B cell (primary cell): ENCODE data around the gene ZFYVE21. TPM values are rescaled to one million over a fixed set of nuclear protein-coding genes. Genes with fewer than 3 reads are reported as not detected.
A peak's percentile ranks its signal among the peaks of the same experiment; 100 is the strongest.

Source experiments
- ATAC-seq: fragments of 200-7000 bp; cut with Tn5 transposase; one replicate; pipeline ENCODE4 v1.10.0; 2021; ENCODE audit warnings: low read depth, mild to moderate bottlenecking, moderate number of reproducible peaks, moderate library complexity
- CTCF ChIA-PET: fragments of 350-600 bp; sonication (Branson Sonifier 250); formaldehyde crosslinking; loops from one replicate; lab custom pipeline; 2021; ENCODE audit warnings: antibody characterized with exemption, inconsistent platforms; lab: Charles Lee
- POLR2A ChIA-PET: fragments of 350-600 bp; sonication (Branson Sonifier 250); formaldehyde crosslinking; loops from one replicate; lab custom pipeline; 2021; ENCODE audit warnings: antibody characterized with exemption; lab: Charles Lee
- DNase-seq: peaks from one replicate; pipeline ENCODE4 v3.0.0; 2013
- H2AFZ ChIP-seq: 2 replicates; pipeline ENCODE4 v1.6.1; 2012; ENCODE audit warnings: mild to moderate bottlenecking, low read depth, low read length; ENCODE audit not compliant: insufficient read depth, poor library complexity, severe bottlenecking
- H3K27ac ChIP-seq, 2 donors: 1 replicate in 1 of 2; 2 replicates in 1 of 2; pipeline ENCODE4 v1.5.1; 2012 to 2013; ENCODE audit warnings: low read length in 2 of 2, mild to moderate bottlenecking in 2 of 2, moderate library complexity in 1 of 2
- H3K27me3 ChIP-seq, 4 experiments: fragments of 200-600 bp in 1 of 4; sonication (generic) in 1 of 4; replicated peaks in 1 of 4; 1 replicate in 2 of 4; 2 replicates in 2 of 4; pipeline versions ENCODE4 v1.6.1 to v1.7.0; 2013 to 2016; ENCODE audit warnings: low read length in 3 of 4, mild to moderate bottlenecking in 2 of 4, mixed read lengths in 1 of 4, moderate library complexity in 1 of 4; ENCODE audit not compliant: insufficient read depth in 4 of 4, control insufficient read depth in 3 of 4; ENCODE audit errors: control extremely low read depth in 1 of 4
- H3K36me3 ChIP-seq, 2 experiments: replicated peaks in 1 of 2; 1 replicate in 1 of 2; 2 replicates in 1 of 2; pipeline versions ENCODE4 v1.6.1 to v1.7.1; 2013; ENCODE audit warnings: low read length in 1 of 2; ENCODE audit not compliant: insufficient read depth in 2 of 2, control insufficient read depth in 1 of 2; ENCODE audit errors: control extremely low read depth in 1 of 2, extremely low read depth in 1 of 2
- H3K4me1 ChIP-seq, 2 donors: fragments of 200-600 bp in 1 of 2; sonication (generic) in 1 of 2; 1 replicate in 1 of 2; 2 replicates in 1 of 2; pipeline versions ENCODE4 v1.5.1 to v1.6.1; 2013 to 2017; ENCODE audit warnings: low read length in 2 of 2; ENCODE audit not compliant: control insufficient read depth in 2 of 2, insufficient read depth in 2 of 2
- H3K4me2 ChIP-seq: replicated peaks from 2 replicates; pipeline ENCODE3; 2012; ENCODE audit warnings: mild to moderate bottlenecking, low read depth, low read length; ENCODE audit not compliant: poor library complexity, severe bottlenecking
- H3K4me3 ChIP-seq, 5 experiments: fragments of 200-600 bp in 1 of 5; sonication (generic) in 1 of 5; 1 replicate in 3 of 5; 2 replicates in 2 of 5; pipeline versions ENCODE4 v1.5.1 to v1.7.0; 2011 to 2016; ENCODE audit warnings: low read length in 4 of 5, mild to moderate bottlenecking in 4 of 5, low read depth in 2 of 5, control low read depth in 1 of 5, moderate library complexity in 1 of 5; ENCODE audit not compliant: insufficient read depth in 1 of 5; ENCODE audit errors: control extremely low read depth in 1 of 5, extremely low read depth in 1 of 5
- H3K79me2 ChIP-seq: fragments of 200-600 bp; sonication (generic); one replicate; pipeline ENCODE4 v1.6.0; 2016; ENCODE audit warnings: low read length; ENCODE audit not compliant: control insufficient read depth, insufficient read depth
- H3K9ac ChIP-seq: fragments of 200-600 bp; sonication (generic); 2 replicates; pipeline ENCODE4 v1.6.1; 2017; ENCODE audit warnings: mild to moderate bottlenecking, low read length, moderate library complexity
- H3K9me3 ChIP-seq, 3 donors: one replicate each; pipeline versions ENCODE4 v1.6.1 to v1.7.1; 2013; ENCODE audit warnings: low read length in 2 of 3; ENCODE audit not compliant: control insufficient read depth in 2 of 3, insufficient read depth in 1 of 3; ENCODE audit errors: control extremely low read depth in 1 of 3
- H4K20me1 ChIP-seq: 2 replicates; pipeline ENCODE4 v1.6.0; 2012; ENCODE audit warnings: mild to moderate bottlenecking, low read length; ENCODE audit not compliant: insufficient read depth, control insufficient read depth, poor library complexity, severe bottlenecking
- H3K27ac Mint-ChIP-seq: one replicate; pipeline ENCODE4 v1.8.0; 2021; ENCODE audit warnings: mixed read lengths
- H3K27me3 Mint-ChIP-seq: one replicate; pipeline ENCODE4 v1.8.0; 2021; ENCODE audit warnings: mixed read lengths
- H3K4me1 Mint-ChIP-seq: one replicate; pipeline ENCODE4 v1.8.0; 2021; ENCODE audit warnings: mixed read lengths
- H3K4me3 Mint-ChIP-seq: one replicate; pipeline ENCODE4 v1.8.0; 2021; ENCODE audit warnings: mixed read lengths
- H3K9me3 Mint-ChIP-seq: one replicate; pipeline ENCODE4 v1.8.0; 2022; ENCODE audit warnings: mixed read lengths; ENCODE audit not compliant: insufficient read depth
- CTCF ChIP-seq: fragments of 200-600 bp; IDR thresholded peaks from one replicate; pipeline ENCODE4 v1.8.0; 2022; ENCODE audit warnings: antibody characterized with exemption, mild to moderate bottlenecking
- EZH2 ChIP-seq: IDR thresholded peaks from 2 replicates; pipeline ENCODE4 v1.6.1; 2012; ENCODE audit warnings: borderline replicate concordance, low read depth, mild to moderate bottlenecking, moderate library complexity, low read length; ENCODE audit not compliant: insufficient read depth, poor library complexity, severe bottlenecking
- WGBS: methylation state at CpG from one replicate; pipeline ENCODE4 v1.1.5; 2013; ENCODE audit warnings: missing lambda C conversion rate; ENCODE audit not compliant: insufficient coverage; 5-methylcytosine and 5-hydroxymethylcytosine counted together
- intact Hi-C: fragments of 100-400 bp; cut with micrococcal nuclease; formaldehyde crosslinking; loops from one replicate; pipeline ENCODE4 v1.10.0; 2022
- polyA plus RNA-seq: library from polyadenylated mRNA; depleted of rRNA; stranded (reverse); fragments of >200 nt; gene quantifications from 2 replicates; pipeline ENCODE4 v1.2.3, GENCODE V29; 2012
- total RNA-seq, 2 donors: library from RNA; stranded (reverse); fragments of 120-200 nt in 1 of 2; gene quantifications; 1 replicate in 1 of 2; 2 replicates in 1 of 2; pipeline versions ENCODE4 v1.2.3 to v1.2.4, GENCODE V29; 2013 to 2022

The ZFYVE21 gene
- total and polyA plus RNA-seq, 2 donors (not counting 1 experiment from before 2014, with no cell fraction given) = 17.0 to 18.6 TPM

- peaks cover 26% of the 10 kb centered on the region for H3K4me1 Mint-ChIP-seq
- no peaks in the 10 kb centered on the region for H3K27me3 ChIP-seq
- H3K27ac ChIP-seq = no peak overlapping the region
- H3K9me3 Mint-ChIP-seq = no peaks in the 10 kb centered on the region
- H3K27me3 Mint-ChIP-seq = no peaks in the 10 kb centered on the region
- no peaks in the 10 kb centered on the region for H3K9me3 ChIP-seq
- H3K9ac ChIP-seq = no peak overlapping the region
- ChIA-PET CTCF (interaction anchor here (1.1 kb wide), 1 partner anchor 25 kb away, joined by 3 read pairs; no protein-coding TSS in a partner anchor), POLR2A (no interaction called here)
- 70% methylated on average over 15 of the region's 15 CpGs for WGBS
- TF ChIP-seq EZH2 (no peak), CTCF (no peak)
- DNase-seq (no peak), ATAC-seq (no peak)
- no peak overlapping the region for H2AFZ ChIP-seq
- no peak overlapping the region for H3K4me3 ChIP-seq
- H3K4me2 ChIP-seq = no peak overlapping the region
- H3K4me3 Mint-ChIP-seq = no peak overlapping the region
- H3K36me3 ChIP-seq = peaks cover 0 to 38% of the 10 kb centered on the region in 2 experiments
- H4K20me1 ChIP-seq = peaks cover 19% of the 10 kb centered on the region
- H3K4me1 ChIP-seq = peaks cover 20 to 29% of the 10 kb centered on the region in 2 donors
- H3K79me2 ChIP-seq = peaks cover 6% of the 10 kb centered on the region
- H3K27ac Mint-ChIP-seq = peak overlapping the region; percentile 7
- intact Hi-C loops = no loop called here
Observed at GRCh38 chr14:103705118-103705503, 10.5 kb upstream of the ZFYVE21 start.

- TF ChIP-seq EZH2 = no peak
- TF ChIP-seq CTCF = no peak
- H2AFZ ChIP-seq = no peak overlapping the region
- no peak overlapping the region for H3K4me3 ChIP-seq
- Mint-ChIP-seq H3K27me3 (no peaks in the 10 kb centered on the region), H3K4me1 (peaks cover 23% of the 10 kb centered on the region), H3K27ac (peak overlapping the region; percentile 7), H3K4me3 (no peak overlapping the region), H3K9me3 (no peaks in the 10 kb centered on the region)
- H3K79me2 ChIP-seq = peaks cover 3% of the 10 kb centered on the region
- H3K4me1 ChIP-seq = peaks cover 17 to 24% of the 10 kb centered on the region in 2 donors
- ATAC-seq (no peak), DNase-seq (no peak)
- peaks cover 0 to 35% of the 10 kb centered on the region in 2 experiments for H3K36me3 ChIP-seq
- H3K9me3 ChIP-seq = no peaks in the 10 kb centered on the region
- peaks cover 13% of the 10 kb centered on the region for H4K20me1 ChIP-seq
- intact Hi-C loops = no loop called here
- no peak overlapping the region for H3K9ac ChIP-seq
- no peak overlapping the region for H3K4me2 ChIP-seq
- no peak overlapping the region for H3K27ac ChIP-seq
- ChIA-PET POLR2A (no interaction called here), CTCF (interaction anchor here (1.1 kb wide), 1 partner anchor 25 kb away, joined by 3 read pairs; no protein-coding TSS in a partner anchor)
- WGBS = 84% methylated on average over 25 of the region's 28 CpGs
- H3K27me3 ChIP-seq = no peaks in the 10 kb centered on the region
Observed at GRCh38 chr14:103705504-103706284, 9.9 kb upstream of the ZFYVE21 start.
